HEK293T (cell line): ENCODE data around the gene RBMS1.

Experiments used
- CTCF ChIA-PET: fragments of 350-600 bp; formaldehyde crosslinking; extraction: SDS; loops from one replicate; lab custom pipeline; 2021; ENCODE audit warnings: antibody characterized with exemption, inconsistent platforms; lab: Yijun Ruan, JAX
- POLR2A ChIA-PET: fragments of 350-600 bp; formaldehyde crosslinking; extraction: SDS; loops from one replicate; lab custom pipeline; 2020; ENCODE audit warnings: antibody characterized with exemption, inconsistent platforms; lab: Yijun Ruan, JAX
- DNase-seq: peaks from one replicate; pipeline ENCODE4 v3.0.0; 2012; ENCODE audit warnings: mixed read lengths; ENCODE audit errors: extremely low spot score
- ARNT ChIP-seq: fragments of 450-650 bp; IDR thresholded peaks from 2 replicates; pipeline ENCODE4 v1.6.1; 2017; ENCODE audit warnings: mild to moderate bottlenecking
- BHLHE40 ChIP-seq: fragments of 450-650 bp; IDR thresholded peaks from 2 replicates; pipeline ENCODE4 v1.6.1; 2016; ENCODE audit warnings: mild to moderate bottlenecking, moderate library complexity, borderline replicate concordance
- CTBP1 ChIP-seq: fragments of 450-650 bp; IDR thresholded peaks from 2 replicates; pipeline ENCODE4 v1.6.1; 2016; ENCODE audit warnings: borderline replicate concordance
- ELF4 ChIP-seq: fragments of 450-650 bp; IDR thresholded peaks from 2 replicates; pipeline ENCODE4 v1.6.1; 2017; ENCODE audit warnings: antibody characterized with exemption
- FOXA1 ChIP-seq: fragments of 450-650 bp; IDR thresholded peaks from 2 replicates; pipeline ENCODE4 v1.6.1; 2016; ENCODE audit warnings: mild to moderate bottlenecking
- FOXK2 ChIP-seq: fragments of 450-650 bp; IDR thresholded peaks from 2 replicates; pipeline ENCODE4 v1.6.1; 2016; ENCODE audit warnings: mild to moderate bottlenecking
- FOXM1 ChIP-seq: fragments of 450-650 bp; IDR thresholded peaks from 2 replicates; pipeline ENCODE4 v1.6.1; 2017; ENCODE audit warnings: mild to moderate bottlenecking, borderline replicate concordance
- HDGF ChIP-seq: fragments of 450-650 bp; IDR thresholded peaks from 2 replicates; pipeline ENCODE4 v1.6.1; 2017; ENCODE audit warnings: antibody characterized with exemption, borderline replicate concordance
- L3MBTL2 ChIP-seq: fragments of 450-650 bp; conservative IDR thresholded peaks from 2 replicates; pipeline ENCODE4 v1.6.1; 2016; ENCODE audit warnings: mild to moderate bottlenecking
- LEF1 ChIP-seq: fragments of 450-650 bp; IDR thresholded peaks from 2 replicates; pipeline ENCODE4 v1.6.1; 2017; ENCODE audit warnings: mild to moderate bottlenecking, borderline replicate concordance
- NFRKB ChIP-seq: fragments of 450-650 bp; IDR thresholded peaks from 2 replicates; pipeline ENCODE4 v1.6.1; 2016; ENCODE audit warnings: mild to moderate bottlenecking, moderate library complexity
- PKNOX1 ChIP-seq: fragments of 450-650 bp; IDR thresholded peaks from 2 replicates; pipeline ENCODE4 v1.6.1; 2016
- SP1 ChIP-seq: fragments of 450-650 bp; IDR thresholded peaks from 2 replicates; pipeline ENCODE4 v1.6.1; 2017
- SUZ12 ChIP-seq: fragments of 450-650 bp; IDR thresholded peaks from 2 replicates; pipeline ENCODE4 v1.6.1; 2016; ENCODE audit warnings: mild to moderate bottlenecking
- TARDBP ChIP-seq: fragments of 450-650 bp; IDR thresholded peaks from 2 replicates; pipeline ENCODE4 v1.6.1; 2016
- ZNF384 ChIP-seq: fragments of 450-650 bp; IDR thresholded peaks from 2 replicates; pipeline ENCODE4 v1.6.1; 2016

RBMS1 gene

GRCh38 chr2:160394153-160394552 lies 99.5 kb downstream of the RBMS1 start:
- CTCF ChIA-PET = interaction anchor here (0.6 kb wide), 1 partner anchor 499 kb away, joined by 3 read pairs; no protein-coding TSS in a partner anchor
- POLR2A ChIA-PET = no interaction called here
- TF ChIP-seq FOXA1 = no peak
- no peak for TF ChIP-seq FOXM1
- no peak for TF ChIP-seq FOXK2
- no peak for TF ChIP-seq SUZ12
- TF ChIP-seq ZNF384 = no peak
- no peak for TF ChIP-seq HDGF
- TF ChIP-seq PKNOX1 = no peak
- no peak for TF ChIP-seq ELF4
- TF ChIP-seq NFRKB = no peak
- no peak for TF ChIP-seq ARNT
- no peak for TF ChIP-seq BHLHE40
- TF ChIP-seq SP1 = no peak
- TF ChIP-seq CTBP1 = no peak
- TF ChIP-seq L3MBTL2 = no peak
- no peak for TF ChIP-seq LEF1
- TF ChIP-seq TARDBP = no peak
- DNase-seq = no peak

GRCh38 chr2:160392201-160392600 lies 101.4 kb downstream of the RBMS1 start:
- TF ChIP-seq FOXA1 (no peak), SUZ12 (no peak), NFRKB (no peak), ELF4 (no peak), CTBP1 (no peak), PKNOX1 (no peak), LEF1 (no peak), ZNF384 (no peak), FOXM1 (no peak), TARDBP (no peak), FOXK2 (no peak), BHLHE40 (no peak), HDGF (no peak), L3MBTL2 (no peak), SP1 (no peak)
- ChIA-PET POLR2A (interaction anchor here (1.8 kb wide), 1 partner anchor 12 kb away, joined by 4 read pairs; no protein-coding TSS in a partner anchor), CTCF (interaction anchor here (0.6 kb wide), 1 partner anchor 15 kb away, joined by 3 read pairs; no protein-coding TSS in a partner anchor)
- no peak for DNase-seq

GRCh38 chr2:160390544-160391455 lies 102.8 kb downstream of the RBMS1 start:
- TF ChIP-seq ZNF384 (no peak), TARDBP (no peak), LEF1 (no peak), SUZ12 (no peak), FOXA1 (no peak), FOXK2 (no peak), ELF4 (no peak), L3MBTL2 (no peak), CTBP1 (no peak), PKNOX1 (no peak), BHLHE40 (no peak), HDGF (no peak), SP1 (no peak), ARNT (no peak)
- CTCF ChIA-PET = no interaction called here
- POLR2A ChIA-PET = no interaction called here
- no peak for DNase-seq

GRCh38 chr2:160389875-160390274 lies 103.7 kb downstream of the RBMS1 start:
- DNase-seq = peak; percentile 22
- POLR2A ChIA-PET = no interaction called here
- TF ChIP-seq HDGF (no peak), CTBP1 (peak; percentile 22; the same call in 1 of the 2 replicates)
- CTCF ChIA-PET = no interaction called here

GRCh38 chr2:160388464-160389263 lies 104.9 kb downstream of the RBMS1 start:
- POLR2A ChIA-PET = no interaction called here
- CTCF ChIA-PET = no interaction called here
- TF ChIP-seq CTBP1 = no peak
- no peak for TF ChIP-seq ARNT
- TF ChIP-seq L3MBTL2 = no peak
- no peak for TF ChIP-seq NFRKB
- no peak for TF ChIP-seq ELF4
- TF ChIP-seq HDGF = no peak
- no peak for TF ChIP-seq FOXK2
- no peak for TF ChIP-seq ZNF384
- no peak for TF ChIP-seq PKNOX1
- TF ChIP-seq FOXA1 = no peak
- no peak for TF ChIP-seq SUZ12
- no peak for TF ChIP-seq BHLHE40
- no peak for TF ChIP-seq LEF1
- no peak for TF ChIP-seq TARDBP
- no peak for TF ChIP-seq SP1
- no peak for TF ChIP-seq FOXM1
- no peak for DNase-seq
